IMR-90 (cell line): ENCODE measurements around the gene EGR2. TPM values are rescaled to one million over a fixed set of nuclear protein-coding genes. Genes with fewer than 3 reads are reported as not detected.

Experiments used
- ATAC-seq: fragments of 200-7000 bp; cut with Tn5 transposase; 2 replicates; pipeline ENCODE4 v1.9.1; 2020; ENCODE audit warnings: low read depth, mild to moderate bottlenecking, moderate library complexity
- BruUV-seq: library from RNA; stranded (reverse); fragments of 400-500 nt; replicated peaks from 2 replicates; lab custom pipeline; 2021; lab: Mats Ljungman, UMichigan
- CTCF ChIA-PET: fragments of 300-600 bp; formaldehyde crosslinking; extraction: SDS; loops from one replicate; lab custom pipeline; 2021; ENCODE audit warnings: antibody characterized with exemption; lab: Yijun Ruan, JAX
- POLR2A ChIA-PET: fragments of 300-600 bp; sonication (Branson Sonifier 250); formaldehyde crosslinking; loops from one replicate; lab custom pipeline; 2022; ENCODE audit warnings: antibody characterized with exemption; ENCODE audit not compliant: unreplicated experiment; lab: Charles Lee
- DNase-seq: peaks from one replicate; pipeline ENCODE4 v3.0.0; 2013
- H2AFZ ChIP-seq: replicated peaks from 2 replicates; pipeline ENCODE3; 2013; ENCODE audit warnings: low read length, mild to moderate bottlenecking; ENCODE audit not compliant: poor library complexity
- H2AK5ac ChIP-seq: 2 replicates; pipeline ENCODE4 v1.6.1; 2013; ENCODE audit warnings: low read depth, low read length, inconsistent platforms
- H2AK9ac ChIP-seq: replicated peaks from 2 replicates; pipeline ENCODE3; 2013; ENCODE audit warnings: mild to moderate bottlenecking, low read depth, low read length, moderate library complexity; ENCODE audit not compliant: poor library complexity
- H2BK120ac ChIP-seq: 2 replicates; pipeline ENCODE4 v1.6.1; 2013; ENCODE audit warnings: low read depth, low read length, inconsistent platforms
- H2BK15ac ChIP-seq: 3 replicates; pipeline ENCODE4 v1.6.1; 2013; ENCODE audit warnings: low read depth, low read length, inconsistent platforms
- H2BK20ac ChIP-seq: 2 replicates; pipeline ENCODE4 v1.6.1; 2013; ENCODE audit warnings: low read depth, mild to moderate bottlenecking, inconsistent platforms, low read length, moderate library complexity
- H2BK5ac ChIP-seq: 2 replicates; pipeline ENCODE4 v1.6.1; 2013; ENCODE audit warnings: mild to moderate bottlenecking, low read depth, low read length, inconsistent platforms; ENCODE audit not compliant: poor library complexity, severe bottlenecking
- H3K14ac ChIP-seq: replicated peaks from 2 replicates; pipeline ENCODE4 v1.6.1; 2013; ENCODE audit warnings: low read depth, low read length, inconsistent platforms
- H3K18ac ChIP-seq: 2 replicates; pipeline ENCODE4 v1.6.1; 2013; ENCODE audit warnings: low read depth, low read length, control low read depth
- H3K23ac ChIP-seq: 2 replicates; pipeline ENCODE4 v1.6.1; 2013; ENCODE audit warnings: low read depth, low read length, inconsistent platforms
- H3K27ac ChIP-seq: 2 replicates; pipeline ENCODE4 v1.5.1; 2013; ENCODE audit warnings: mild to moderate bottlenecking, control low read depth, low read length; ENCODE audit not compliant: insufficient read depth
- H3K27me3 ChIP-seq: 2 replicates; pipeline ENCODE4 v1.6.1; 2013; ENCODE audit warnings: low read length; ENCODE audit not compliant: control insufficient read depth, insufficient read depth
- H3K36me3 ChIP-seq: 2 replicates; pipeline ENCODE4 v1.6.1; 2013; ENCODE audit warnings: low read length, mixed read lengths; ENCODE audit not compliant: control insufficient read depth, insufficient read depth
- H3K4ac ChIP-seq: 2 replicates; pipeline ENCODE4 v1.6.1; 2013; ENCODE audit warnings: low read depth, low read length, inconsistent platforms
- H3K4me1 ChIP-seq: 2 replicates; pipeline ENCODE4 v1.6.1; 2013; ENCODE audit warnings: low read length, mixed read lengths; ENCODE audit not compliant: control insufficient read depth, insufficient read depth
- H3K4me2 ChIP-seq: 2 replicates; pipeline ENCODE4 v1.6.1; 2013; ENCODE audit warnings: low read depth, mild to moderate bottlenecking, control low read depth, low read length, moderate library complexity
- H3K4me3 ChIP-seq: 2 replicates; pipeline ENCODE4 v1.5.1; 2013; ENCODE audit warnings: low read depth, mild to moderate bottlenecking, control low read depth, low read length, moderate library complexity; ENCODE audit not compliant: insufficient read depth
- H3K56ac ChIP-seq: 2 replicates; pipeline ENCODE4 v1.6.1; 2013; ENCODE audit warnings: low read length, inconsistent platforms; ENCODE audit not compliant: insufficient read depth; ENCODE audit errors: extremely low read depth
- H3K79me1 ChIP-seq, 2 experiments: 2 replicates each; pipeline ENCODE4 v1.6.1; 2013; ENCODE audit warnings: low read length in 2 of 2, inconsistent platforms in 1 of 2, low read depth in 1 of 2
- H3K9ac ChIP-seq: 2 replicates; pipeline ENCODE4 v1.6.1; 2013; ENCODE audit warnings: low read depth, low read length, control low read depth
- H3K9me1 ChIP-seq: 2 replicates; pipeline ENCODE4 v1.6.1; 2013; ENCODE audit warnings: low read length, inconsistent platforms; ENCODE audit not compliant: insufficient read depth
- H3K9me3 ChIP-seq: 2 replicates; pipeline ENCODE4 v1.6.1; 2013; ENCODE audit warnings: low read length; ENCODE audit not compliant: control insufficient read depth, insufficient read depth
- H4K20me1 ChIP-seq: 2 replicates; pipeline ENCODE4 v1.6.1; 2013; ENCODE audit warnings: low read length, inconsistent platforms; ENCODE audit not compliant: insufficient read depth
- H4K5ac ChIP-seq: 2 replicates; pipeline ENCODE4 v1.6.1; 2013; ENCODE audit warnings: mild to moderate bottlenecking, low read depth, low read length, control low read depth
- H4K8ac ChIP-seq, 2 experiments: 2 replicates each; pipeline ENCODE4 v1.6.1; 2013; ENCODE audit warnings: low read depth in 2 of 2, low read length in 2 of 2, control low read depth in 1 of 2, inconsistent platforms in 1 of 2
- H4K91ac ChIP-seq: 2 replicates; pipeline ENCODE4 v1.6.1; 2013; ENCODE audit warnings: low read depth, low read length, inconsistent platforms; ENCODE audit not compliant: insufficient read depth
- CEBPB ChIP-seq: IDR thresholded peaks from 2 replicates; pipeline ENCODE4 v1.6.1; 2012; ENCODE audit warnings: low read depth, low read length, improper control_type of control experiment
- CHD1 ChIP-seq: IDR thresholded peaks from 2 replicates; pipeline ENCODE4 v1.6.1; 2012; ENCODE audit warnings: low read depth, low read length, improper control_type of control experiment
- ELK1 ChIP-seq: fragments of 150-350 bp; IDR thresholded peaks from 2 replicates; pipeline ENCODE4 v1.6.1; 2016; ENCODE audit warnings: low read depth, mild to moderate bottlenecking, low read length, moderate library complexity, borderline replicate concordance
- NFE2L2 ChIP-seq: fragments of 150-350 bp; IDR thresholded peaks from 2 replicates; pipeline ENCODE4 v1.6.1; 2016; ENCODE audit warnings: low read depth, mild to moderate bottlenecking, low read length
- POLR2A ChIP-seq: IDR thresholded peaks from 2 replicates; pipeline ENCODE4 v1.6.1; 2012; ENCODE audit warnings: mild to moderate bottlenecking, low read depth, low read length
- RAD21 ChIP-seq: IDR thresholded peaks from 2 replicates; pipeline ENCODE4 v1.6.1; 2012; ENCODE audit warnings: low read length, improper control_type of control experiment
- RFX5 ChIP-seq: IDR thresholded peaks from 2 replicates; pipeline ENCODE4 v1.8.0; 2012; ENCODE audit warnings: low read depth, mild to moderate bottlenecking, low read length, moderate library complexity
- SMC3 ChIP-seq: fragments of 150-350 bp; IDR thresholded peaks from 2 replicates; pipeline ENCODE4 v1.6.1; 2016; ENCODE audit warnings: low read depth, mild to moderate bottlenecking, antibody characterized with exemption, low read length, moderate library complexity
- USF2 ChIP-seq: fragments of 150-350 bp; IDR thresholded peaks from 2 replicates; pipeline ENCODE4 v1.6.1; 2017; ENCODE audit warnings: mild to moderate bottlenecking, antibody characterized with exemption, low read length, low read depth
- dilution Hi-C: fragments of 300-500 bp; cut with HindIII; formaldehyde crosslinking; loops from one replicate; pipeline ENCODE4 v1.14.3; 2018; ENCODE audit warnings: low sequenced_read_pairs; ENCODE audit not compliant: unreplicated experiment
- in situ Hi-C: fragments of 300-500 bp; cut with MboI; formaldehyde crosslinking; loops from 3 replicates; pipeline ENCODE4 v1.14.3; 2019; ENCODE audit warnings: low sequenced_read_pairs, inconsistent platforms, mixed read lengths
- intact Hi-C: fragments of 100-400 bp; cut with micrococcal nuclease; formaldehyde crosslinking; loops from 2 replicates; pipeline ENCODE4 v1.10.0; 2022
- polyA plus RNA-seq, 3 experiments: library from polyadenylated mRNA; depleted of rRNA; stranded (reverse); fragments of >200 nt; gene quantifications; 2 replicates each; pipeline ENCODE4 v1.2.3, GENCODE V29; 2012; ENCODE audit warnings: low replicate concordance in 1 of 3
- total RNA-seq: library from RNA; depleted of rRNA; stranded (reverse); fragments of >200 nt; gene quantifications from 2 replicates; pipeline ENCODE4 v1.2.3, GENCODE V29; 2012

EGR2 gene
- total and polyA plus RNA-seq, 2 of the 4 experiments (the other 2 are of a cell fraction), result 0.36 to 1.2 TPM

DNA sequence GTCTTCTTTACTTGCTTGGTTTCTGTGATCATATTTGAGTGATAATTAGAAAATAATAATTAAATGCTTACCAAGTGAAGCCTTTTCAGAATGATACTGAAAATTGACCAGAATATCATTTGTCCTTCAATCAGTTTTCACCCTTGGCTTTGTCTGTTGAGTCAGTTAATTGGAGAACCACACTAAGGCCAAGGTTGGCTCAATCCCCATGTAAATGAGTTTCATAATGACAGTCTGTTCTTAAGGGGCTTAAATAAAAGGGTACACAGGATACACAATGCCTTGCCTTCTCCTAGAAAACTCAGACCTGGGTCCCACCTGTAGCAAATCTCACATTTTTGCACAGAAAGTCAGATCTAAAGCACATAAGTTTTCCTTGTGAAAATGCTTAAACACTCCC is 31.3 kb upstream of the EGR2 start:
- Histone ChIP-seq H3K4me3 (no peak overlapping the region), H2BK120ac (no peak overlapping the region), H2AK9ac (no peak overlapping the region), H3K36me3 (no peaks in the 10 kb centered on the region), H2AK5ac (no peak overlapping the region), H3K56ac (no peak overlapping the region), H3K9ac (no peak overlapping the region), H4K5ac (no peak overlapping the region), H3K23ac (no peak overlapping the region), H3K18ac (no peak overlapping the region), H4K8ac (no peak overlapping the region), H3K4me2 (no peak overlapping the region), H3K27me3 (peaks cover 5% of the 10 kb centered on the region), H3K9me3 (peaks cover 2% of the 10 kb centered on the region; the same call in 1 of the 2 replicates), H3K14ac (no peak overlapping the region), H2BK15ac (no peak overlapping the region), H2BK20ac (no peak overlapping the region), H2BK5ac (no peak overlapping the region), H3K27ac (no peak overlapping the region), H4K20me1 (no peaks in the 10 kb centered on the region), H2AFZ (no peak overlapping the region), H3K4ac (no peak overlapping the region), H3K4me1 (no peaks in the 10 kb centered on the region), H3K79me1 (no peaks in the 10 kb centered on the region), H3K9me1 (no peaks in the 10 kb centered on the region), H4K91ac (no peak overlapping the region)
- no peak for ATAC-seq
- in situ Hi-C loops (no loop called here), dilution Hi-C loops (no loop called here), intact Hi-C loops (no loop called here)
- CTCF ChIA-PET, result no interaction called here
- no peak for DNase-seq
- BruUV-seq, result no TSS peak
- TF ChIP-seq CEBPB (no peak), USF2 (no peak), RAD21 (no peak), POLR2A (no peak), ELK1 (no peak), NFE2L2 (no peak), CHD1 (no peak), SMC3 (no peak), RFX5 (no peak)
- POLR2A ChIA-PET, result no interaction called here
